Measurements from ENCODE around the gene GRM5.
"Not testable (repeated sequence)": the region's sequence is repeated elsewhere in the genome, so short reads cannot be mapped to it uniquely, and the experiment has no call there.

Gene GRM5

GRCh38 chr11:88835709-88836108 is 230.1 kb downstream of the GRM5 start:
- DNase-seq (ENCODE audit: low read depth); H3K4me3 ChIP-seq (ENCODE audit: low read depth, low read length): not testable (repeated sequence)

- H3K4me3 ChIP-seq (ENCODE audit: low read depth, low read length): no peak overlapping the region
- no peak for DNase-seq (ENCODE audit: low read depth)
- TF ChIP-seq CTCF (IDR thresholded peaks at IDR 0.05; ENCODE audit: insufficient read depth, low read depth, low read length, missing control alignments): no peak
Observed at GRCh38 chr11:88831303-88831890, 234.4 kb downstream of the GRM5 start.

- no peak for TF ChIP-seq CTCF (IDR thresholded peaks at IDR 0.05; ENCODE audit: insufficient read depth, low read depth, low read length, missing control alignments)
- H3K4me3 ChIP-seq (ENCODE audit: low read depth, low read length): no peak overlapping the region
- DNase-seq (ENCODE audit: low read depth): no peak
Observed at GRCh38 chr11:88827018-88827676, 238.6 kb downstream of the GRM5 start.

- no peak overlapping the region for H3K4me3 ChIP-seq (ENCODE audit: low read depth, low read length)
- DNase-seq (ENCODE audit: low read depth): no peak
- TF ChIP-seq CTCF (IDR thresholded peaks at IDR 0.05; ENCODE audit: insufficient read depth, low read depth, low read length, missing control alignments): no peak
Observed at GRCh38 chr11:88819616-88820015, 246.2 kb downstream of the GRM5 start.

- no peak for DNase-seq (ENCODE audit: low read depth)
- no peak overlapping the region for H3K4me3 ChIP-seq (ENCODE audit: low read depth, low read length)
- TF ChIP-seq CTCF (IDR thresholded peaks at IDR 0.05; ENCODE audit: insufficient read depth, low read depth, low read length, missing control alignments): no peak
Observed at GRCh38 chr11:88818978-88819377, 246.8 kb downstream of the GRM5 start.

GRCh38 chr11:88815505-88815904 is 250.3 kb downstream of the GRM5 start:
- no peak for DNase-seq (ENCODE audit: low read depth)
- no peak overlapping the region for H3K4me3 ChIP-seq (ENCODE audit: low read depth, low read length)
- no peak for TF ChIP-seq CTCF (IDR thresholded peaks at IDR 0.05; ENCODE audit: insufficient read depth, low read depth, low read length, missing control alignments)

- DNase-seq (ENCODE audit: low read depth): peak; percentile 33
- no peak overlapping the region for H3K4me3 ChIP-seq (ENCODE audit: low read depth, low read length)
- no peak for TF ChIP-seq CTCF (IDR thresholded peaks at IDR 0.05; ENCODE audit: insufficient read depth, low read depth, low read length, missing control alignments)
Observed at GRCh38 chr11:88814076-88814475, 251.7 kb downstream of the GRM5 start.
